Activated CD4-positive, alpha-beta T cell treated with anti-CD3 and anti-CD28 coated beads, Interleukin-2, amount 10 ng/mL, durations not matched to agents 7 days and 5 days (primary cell): ENCODE measurements around the gene FPR1. TPM values are rescaled to one million over a fixed set of nuclear protein-coding genes. Genes with fewer than 3 reads are reported as not detected.

Experiments
- total RNA-seq, 2 experiments: library from RNA; stranded (reverse); gene quantifications; one replicate each; pipeline ENCODE4 v1.2.3, GENCODE V29; 2021

FPR1 gene
- total RNA-seq, 2 experiments from 2014 or later = not detected

Other genes starting within 250 kb of the FPR1 start
- gene SIGLEC6, start 220.2 kb downstream of the FPR1 start, total RNA-seq = under 1 TPM; 0.29 to 0.69 TPM
- 1 to 10 TPM; 7.3 to 7.4 TPM for gene ZNF175, start 180.6 kb downstream of the FPR1 start, total RNA-seq
- gene SIGLEC5, start 121.5 kb downstream of the FPR1 start, total RNA-seq = not detected
- not detected for gene SIGLEC14, start 105.1 kb downstream of the FPR1 start, total RNA-seq
- 1 to 10 TPM; 3.1 to 3.9 TPM for gene SPACA6, start 58.5 kb downstream of the FPR1 start, total RNA-seq
- gene HAS1, start 27.9 kb downstream of the FPR1 start, total RNA-seq = not detected
- not detected for gene FPR2, start 9.3 kb upstream of the FPR1 start, total RNA-seq
- gene FPR3, start 43.3 kb upstream of the FPR1 start, total RNA-seq = not detected
- 1 to 10 TPM; 7.5 to 8.9 TPM for gene ZNF577, start 136.1 kb upstream of the FPR1 start, total RNA-seq
- 10 to 100 TPM; 12.2 to 12.8 TPM for gene ZNF649, start 153.1 kb upstream of the FPR1 start, total RNA-seq
- 10 to 100 TPM in 1 of 2 experiments, 1 to 10 TPM in 1; 6.5 to 10.6 TPM for gene ZNF613, start 175.6 kb upstream of the FPR1 start, total RNA-seq
- 10 to 100 TPM; 15.5 to 17.8 TPM for gene ZNF350, start 235.0 kb upstream of the FPR1 start, total RNA-seq